Measurements from ENCODE around the gene ZNHIT2.
A peak's percentile ranks its signal among the peaks of the same experiment; 100 is the strongest.
"Not testable (repeated sequence)": the region's sequence is repeated elsewhere in the genome, so short reads cannot be mapped to it uniquely, and the experiment has no call there.

Gene ZNHIT2

DNA sequence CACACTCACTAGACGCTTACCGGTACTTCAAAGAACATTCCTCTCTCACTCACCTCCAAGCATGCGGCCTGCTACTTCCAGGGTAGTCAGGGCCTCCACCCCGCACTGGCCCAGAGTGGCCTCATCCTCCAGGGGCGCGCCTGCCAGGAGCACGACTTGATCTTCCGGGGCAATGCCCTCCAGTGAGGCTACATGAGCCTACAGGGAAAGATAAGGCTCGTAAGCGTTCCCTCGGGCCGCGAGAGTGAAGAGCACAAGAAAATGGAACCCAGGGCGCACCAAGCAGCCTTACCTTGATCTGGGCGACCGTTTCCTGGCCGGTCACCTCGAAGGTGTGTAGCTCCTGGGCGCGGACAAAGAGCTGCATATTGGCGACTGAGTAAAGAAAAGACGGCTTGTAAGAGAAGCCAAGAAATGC lies 4.0 kb upstream of the ZNHIT2 start:
- DNase-seq (ENCODE audit: low read depth in 2 of 2, low spot score in 1 of 2): no peak

DNA sequence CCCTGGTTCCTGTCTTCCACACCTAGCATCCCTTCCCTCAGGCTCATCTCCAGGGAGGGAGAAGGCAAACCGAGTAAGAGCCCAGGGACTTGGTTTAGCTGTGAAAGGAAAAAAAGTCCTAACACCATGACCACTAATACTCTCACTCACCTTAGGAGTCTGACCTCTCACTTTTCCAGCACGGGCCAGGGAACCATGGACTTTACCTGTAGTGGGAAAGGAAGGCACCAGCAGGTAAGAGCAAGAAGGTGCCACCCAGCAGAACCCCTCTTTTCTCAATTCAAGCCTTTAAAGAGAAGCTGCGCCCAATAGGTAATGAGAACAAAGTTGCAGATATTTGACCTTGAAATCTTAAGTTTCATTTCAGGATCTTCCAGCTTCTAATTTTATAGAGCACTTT lies 3.3 kb upstream of the ZNHIT2 start:
- DNase-seq (ENCODE audit: low read depth in 2 of 2, low spot score in 1 of 2): no peak

DNA sequence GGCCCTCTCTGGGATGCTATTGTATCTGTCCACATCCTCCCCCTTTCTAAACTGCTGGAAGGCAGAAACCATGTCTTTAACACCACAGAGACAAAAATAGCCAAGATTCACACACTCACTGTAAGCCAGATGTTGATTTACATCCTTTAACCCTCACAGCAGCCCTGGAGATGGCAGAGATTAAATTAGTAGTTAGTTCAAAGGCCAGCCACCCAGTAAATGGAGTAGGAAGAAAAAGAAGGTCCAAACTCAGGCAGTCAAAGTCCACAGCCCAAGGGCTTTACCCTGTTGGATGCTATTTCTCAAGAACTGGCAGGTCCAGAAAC lies 2.1 kb upstream of the ZNHIT2 start:
- DNase-seq (ENCODE audit: low read depth in 2 of 2, low spot score in 1 of 2): no peak

DNA sequence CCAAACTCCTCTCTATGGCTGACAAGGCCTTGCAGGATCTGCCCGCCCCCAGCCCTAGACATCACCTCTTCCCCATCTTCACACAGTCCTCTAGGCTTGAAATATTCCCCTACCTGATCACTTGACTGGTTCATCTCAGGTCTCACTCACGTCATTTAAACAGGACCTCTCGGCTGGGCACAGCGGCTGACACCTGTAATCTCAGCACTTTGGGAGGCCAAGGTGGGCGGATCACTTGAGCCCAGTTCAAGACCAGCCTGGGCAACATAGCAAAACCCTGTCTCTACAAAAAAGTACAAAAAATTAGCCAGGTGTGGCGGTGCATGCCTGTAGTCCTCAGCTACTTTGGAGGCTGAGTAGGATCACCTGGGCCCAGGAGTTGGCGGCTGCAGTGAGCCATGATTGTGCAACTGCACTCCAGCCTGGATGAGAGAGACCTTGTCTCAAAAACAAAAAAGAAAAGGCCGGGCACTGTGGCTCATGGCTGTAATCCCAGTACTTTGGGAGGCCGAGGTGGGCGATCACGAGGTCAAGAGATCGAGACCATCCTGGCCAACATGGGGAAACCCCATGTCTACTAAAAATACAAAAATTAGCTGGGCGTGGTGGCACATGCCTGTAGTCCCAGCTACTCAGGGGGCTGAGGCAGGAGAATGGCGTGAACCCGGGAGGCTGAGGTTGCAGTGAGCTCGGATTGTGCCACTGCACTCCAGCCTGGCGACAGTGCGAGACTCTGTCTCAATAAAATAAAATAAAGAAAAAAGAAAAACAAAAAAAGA lies 1.6 kb upstream of the ZNHIT2 start:
- DNase-seq (ENCODE audit: low read depth in 2 of 2, low spot score in 1 of 2): not testable (repeated sequence)

DNA sequence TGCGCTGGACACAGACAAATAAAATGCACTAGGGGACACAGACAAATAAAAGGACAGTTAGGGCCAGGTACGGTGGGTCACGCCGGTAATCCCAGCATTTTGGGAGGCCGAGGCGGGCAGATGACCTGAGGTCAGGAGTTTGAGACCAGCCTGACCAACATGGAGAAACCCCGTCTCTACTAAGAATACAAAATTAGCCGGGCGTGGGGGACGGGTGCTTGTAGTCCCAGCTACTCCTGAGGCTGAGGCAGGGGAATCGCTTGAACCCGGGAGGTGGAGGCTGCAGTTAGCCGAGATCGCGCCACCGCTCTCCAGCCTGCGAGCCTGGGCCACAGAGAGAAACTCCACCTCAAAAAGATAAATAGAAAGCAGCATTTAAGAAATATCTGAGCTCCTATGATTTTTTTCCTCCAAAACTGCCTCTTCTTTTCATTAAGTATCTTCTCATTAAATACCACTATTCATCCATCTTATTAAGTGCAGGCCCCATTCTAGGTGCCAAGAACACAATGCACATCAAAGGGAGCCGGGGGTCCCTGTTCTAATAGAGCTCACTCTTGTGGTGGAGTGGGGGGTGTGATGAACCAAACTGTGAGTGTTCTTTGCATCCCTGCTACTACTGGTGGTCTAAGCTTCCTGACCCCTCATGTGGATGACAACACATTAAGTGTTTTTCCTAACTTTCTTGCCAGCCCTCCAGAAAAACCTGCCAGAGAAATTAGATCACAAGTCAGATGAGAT lies 766 bp upstream of the ZNHIT2 start:
- no peak for DNase-seq (ENCODE audit: low read depth in 2 of 2, low spot score in 1 of 2)

DNA sequence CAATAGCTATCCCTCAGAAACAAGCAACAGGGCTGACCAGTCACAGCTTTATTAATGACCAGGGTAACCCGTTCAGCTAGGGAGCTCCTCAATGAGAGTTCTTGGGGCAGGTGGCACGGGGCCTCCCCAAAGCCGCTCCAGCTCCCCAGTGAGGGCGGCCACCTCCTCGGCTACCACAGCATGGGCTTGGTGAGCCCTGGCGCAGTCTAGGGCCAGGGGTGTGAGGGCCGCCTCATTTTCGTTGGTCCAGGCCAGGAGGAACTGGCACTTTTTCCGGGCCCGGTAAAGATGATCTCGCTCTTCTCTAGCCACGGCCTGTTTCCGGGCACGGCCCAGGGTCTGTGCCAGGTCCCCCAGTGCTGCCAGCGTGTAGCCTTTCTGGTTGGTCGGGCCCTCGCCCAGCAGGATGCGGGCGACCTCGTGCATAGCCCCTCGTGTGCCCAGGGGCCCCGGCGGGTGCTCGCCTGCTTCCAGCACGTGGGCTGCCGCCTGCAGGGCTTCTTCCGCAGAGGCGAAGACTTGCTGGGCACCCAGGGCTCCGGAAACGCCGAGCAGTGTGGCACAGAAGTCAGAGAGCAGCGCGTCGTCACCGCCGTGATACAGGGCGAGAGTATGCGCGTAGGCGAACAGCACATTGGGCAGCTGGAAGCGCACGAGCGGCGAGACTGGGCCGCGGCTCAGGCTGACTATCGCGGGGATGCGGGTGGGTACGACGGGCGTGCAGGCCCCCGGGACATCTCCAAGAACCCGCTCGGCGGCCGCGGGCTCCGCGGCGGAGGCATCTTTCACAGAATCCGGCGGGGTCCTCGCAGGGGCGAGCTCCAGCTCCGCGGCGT lies 913 bp downstream of the ZNHIT2 start:
- peak in 1 of 2 donors; percentile 48 for DNase-seq (ENCODE audit: low read depth in 2 of 2, low spot score in 1 of 2)

DNA sequence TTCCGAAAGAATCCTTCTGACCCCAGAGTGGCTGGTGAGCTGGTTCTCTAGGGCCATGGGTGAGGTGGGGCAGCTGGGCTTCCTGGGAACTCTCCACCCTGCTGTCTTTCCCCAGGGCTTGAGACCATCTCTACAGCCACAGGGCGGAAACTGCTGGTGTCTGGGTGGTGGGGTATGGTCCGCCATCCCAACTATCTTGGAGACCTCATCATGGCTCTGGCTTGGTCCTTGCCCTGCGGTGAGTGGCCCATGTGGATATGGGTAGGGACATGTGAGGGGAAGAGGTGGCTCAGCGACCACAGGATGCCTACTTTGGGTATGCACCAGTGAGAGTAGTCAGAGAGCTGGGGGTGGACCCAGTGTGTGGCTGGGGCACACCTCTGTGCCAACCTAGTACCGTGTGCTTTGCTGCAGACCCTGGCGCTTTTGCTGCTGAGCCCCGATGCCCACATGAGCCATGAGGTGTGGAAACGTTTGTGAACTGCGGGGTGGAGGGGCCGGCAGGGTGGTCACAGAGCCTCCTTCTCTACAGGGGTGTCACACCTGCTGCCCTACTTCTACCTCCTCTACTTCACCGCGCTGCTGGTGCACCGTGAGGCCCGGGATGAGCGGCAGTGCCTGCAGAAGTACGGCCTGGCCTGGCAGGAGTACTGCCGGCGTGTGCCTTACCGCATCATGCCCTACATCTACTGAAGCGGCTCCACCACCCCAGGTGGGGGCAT lies 2.0 kb downstream of the ZNHIT2 start:
- no peak for DNase-seq (ENCODE audit: low read depth in 2 of 2, low spot score in 1 of 2)

DNA sequence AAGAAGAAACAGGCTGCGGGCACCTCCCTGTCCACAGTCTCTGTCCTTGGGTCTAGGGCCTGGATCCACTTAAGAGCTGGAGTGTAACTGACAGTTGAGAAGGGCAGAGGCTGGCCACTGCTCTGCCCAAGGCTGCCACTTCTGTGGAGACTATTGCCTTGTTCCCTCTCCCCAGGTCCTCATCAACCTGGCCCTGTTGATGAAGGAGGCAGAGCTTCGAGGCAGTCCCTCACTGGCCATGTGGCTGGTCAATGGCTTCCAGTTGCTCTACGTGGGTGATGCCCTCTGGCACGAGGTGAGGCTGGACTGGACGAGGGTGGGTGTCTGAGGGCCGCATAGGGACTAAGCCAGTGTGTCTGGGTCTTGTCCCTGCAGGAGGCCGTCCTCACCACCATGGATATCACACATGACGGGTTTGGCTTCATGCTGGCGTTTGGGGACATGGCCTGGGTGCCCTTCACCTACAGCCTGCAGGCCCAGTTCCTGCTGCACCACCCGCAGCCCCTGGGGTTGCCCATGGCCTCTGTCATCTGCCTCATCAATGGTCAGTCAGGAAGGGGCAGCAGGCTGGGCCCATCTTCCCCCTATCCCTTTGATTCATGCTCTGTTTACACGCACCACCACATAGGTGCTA lies 2.8 kb downstream of the ZNHIT2 start:
- DNase-seq (ENCODE audit: low read depth in 2 of 2, low spot score in 1 of 2): no peak

DNA sequence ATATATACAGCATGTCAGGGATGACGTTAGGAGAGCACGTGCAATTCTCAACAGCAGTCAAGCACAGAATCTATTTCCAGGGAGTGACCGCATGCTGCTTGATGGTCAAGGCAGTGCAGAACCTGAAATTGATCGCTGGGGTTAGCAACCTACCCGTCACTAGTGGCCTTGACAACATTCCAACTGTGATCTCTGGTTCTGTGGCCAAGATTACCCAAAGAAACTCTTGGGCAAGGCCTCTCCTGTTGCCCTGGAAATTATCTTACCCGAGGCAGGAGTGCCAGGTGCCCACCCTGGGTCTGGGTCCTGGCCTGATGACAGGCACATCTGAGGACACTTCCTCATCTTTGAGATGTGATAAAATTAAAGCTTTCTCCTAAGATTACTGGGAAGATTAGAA lies 3.7 kb downstream of the ZNHIT2 start:
- no peak for DNase-seq (ENCODE audit: low read depth in 2 of 2, low spot score in 1 of 2)

DNA sequence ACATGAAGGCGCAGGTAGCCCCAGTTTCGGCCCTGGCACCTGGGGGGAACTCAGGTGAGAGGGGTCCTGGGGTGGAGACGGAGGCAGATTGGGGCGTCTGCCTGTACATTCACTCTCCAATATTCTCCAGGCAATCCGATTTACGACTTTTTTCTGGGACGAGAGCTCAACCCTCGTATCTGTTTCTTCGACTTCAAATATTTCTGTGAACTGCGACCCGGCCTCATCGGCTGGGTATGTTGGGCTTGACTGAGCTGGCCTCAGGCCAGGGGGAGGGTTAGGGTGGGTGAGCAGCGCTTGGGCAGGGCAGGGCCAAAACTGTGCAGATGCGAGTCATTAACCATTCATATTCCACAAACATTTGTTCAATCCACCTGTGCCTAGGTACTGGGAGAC lies 4.1 kb downstream of the ZNHIT2 start:
- DNase-seq (ENCODE audit: low read depth in 2 of 2, low spot score in 1 of 2): no peak

DNA sequence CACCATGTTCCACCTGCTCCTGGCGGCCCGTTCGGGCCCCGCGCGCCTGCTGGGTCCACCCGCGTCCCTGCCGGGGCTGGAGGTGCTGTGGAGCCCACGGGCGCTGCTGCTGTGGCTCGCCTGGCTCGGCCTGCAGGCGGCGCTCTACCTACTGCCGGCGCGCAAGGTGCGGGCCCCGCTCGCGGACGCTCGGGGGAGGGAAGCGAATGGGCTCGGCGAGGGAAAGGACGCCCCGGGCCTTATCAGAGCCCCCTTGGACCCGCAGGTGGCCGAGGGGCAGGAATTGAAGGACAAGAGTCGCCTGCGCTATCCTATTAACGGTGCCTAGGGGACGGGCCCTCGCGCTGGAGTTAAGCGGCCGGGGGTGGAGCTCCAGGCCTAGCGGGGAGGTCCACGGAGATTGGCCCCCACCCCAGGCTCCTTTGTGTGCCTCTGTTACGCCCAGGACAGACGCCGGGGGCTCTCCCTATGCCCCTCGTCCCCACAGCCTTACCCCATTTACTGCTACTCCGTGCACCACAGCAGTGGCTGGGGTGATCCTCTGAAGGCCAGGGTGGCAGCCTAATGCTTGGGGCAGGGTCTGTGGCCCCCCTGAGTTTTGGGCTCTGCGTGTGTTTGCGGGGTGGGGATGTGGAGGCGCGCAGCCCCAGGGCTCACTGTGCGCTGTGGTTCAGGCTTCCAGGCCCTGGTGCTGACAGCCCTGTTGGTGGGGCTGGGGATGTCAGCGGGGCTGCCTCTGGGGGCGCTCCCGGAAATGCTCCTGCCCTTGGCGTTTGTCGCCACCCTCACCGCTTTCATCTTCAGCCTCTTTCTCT lies 4.7 kb downstream of the ZNHIT2 start:
- DNase-seq (ENCODE audit: low read depth in 2 of 2, low spot score in 1 of 2): peak; percentile 48 to 50

DNA sequence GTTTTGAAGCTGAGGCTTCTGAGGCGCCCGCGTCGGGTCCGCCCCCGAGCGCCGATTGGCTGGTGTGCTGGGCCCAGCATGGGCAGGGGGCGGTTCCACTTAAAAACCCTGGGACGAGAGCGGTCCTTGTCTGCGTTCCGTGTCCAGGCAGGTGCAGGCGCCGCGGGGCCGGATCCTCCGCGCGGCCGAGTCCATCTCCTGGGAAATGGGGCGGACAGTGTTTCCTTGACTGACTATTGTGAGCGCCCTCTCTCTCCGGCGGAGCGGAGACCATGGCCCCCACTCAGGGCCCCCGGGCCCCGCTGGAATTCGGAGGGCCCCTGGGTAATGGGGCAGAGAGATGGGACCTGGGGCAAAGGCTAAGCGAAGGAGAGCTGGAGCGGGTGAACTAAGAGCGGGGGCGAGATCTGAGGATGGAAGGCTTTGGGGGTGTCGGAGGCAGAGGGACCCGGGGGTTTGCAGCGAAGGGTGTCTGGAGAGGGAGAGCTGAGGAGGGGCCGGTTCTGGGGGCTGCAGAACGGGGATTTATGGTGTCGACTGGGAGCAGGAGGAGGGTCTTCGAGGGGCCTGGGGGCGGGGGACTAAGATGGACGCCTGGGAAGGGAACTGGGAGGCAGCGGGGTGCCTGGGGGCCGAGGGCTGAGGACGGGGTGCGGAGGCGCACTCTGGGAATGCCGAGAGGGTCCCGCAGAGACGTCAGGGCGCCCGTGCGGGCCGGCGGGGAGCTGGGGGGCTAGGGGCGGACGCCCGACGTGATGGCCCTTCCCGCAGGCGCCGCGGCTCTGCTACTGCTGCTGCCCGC lies 5.6 kb downstream of the ZNHIT2 start, which contains the start of gene TM7SF2:
Gene TM7SF2 (plus strand): TSS at position 129 of the 802 bp plus-strand sequence. CDS start 144 bp downstream, at position 273.
- DNase-seq (ENCODE audit: low read depth in 2 of 2, low spot score in 1 of 2): peak; percentile 87 to 88

DNA sequence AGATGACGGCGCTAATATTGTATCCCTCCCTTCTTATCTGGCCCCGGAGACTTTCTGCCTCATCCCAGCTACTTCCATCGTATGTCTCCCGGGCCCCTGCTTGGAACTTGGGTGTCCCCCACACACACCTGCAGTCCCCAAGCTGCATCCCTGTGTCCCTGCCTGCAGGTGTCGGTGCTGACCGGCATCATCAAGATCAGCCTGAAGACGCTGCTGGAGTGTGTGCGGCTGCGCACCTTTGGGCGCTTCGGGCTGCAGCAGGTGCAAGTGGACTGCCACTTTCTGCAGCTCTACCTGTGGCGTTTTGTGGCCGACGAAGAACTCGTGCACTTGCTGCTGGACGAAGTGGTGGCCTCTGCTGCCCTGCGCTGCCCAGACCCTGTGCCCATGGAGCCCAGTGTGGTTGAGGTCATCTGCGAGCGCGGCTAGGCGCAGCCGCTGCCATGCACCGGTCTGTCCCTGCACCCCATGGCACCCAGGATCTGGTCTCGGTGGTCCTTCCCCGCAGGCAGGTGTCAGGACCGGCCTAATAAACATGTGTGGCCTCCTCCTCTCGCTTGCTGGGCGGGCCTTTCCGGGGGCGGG lies 6.2 kb downstream of the ZNHIT2 start:
- DNase-seq (ENCODE audit: low read depth in 2 of 2, low spot score in 1 of 2): no peak

DNA sequence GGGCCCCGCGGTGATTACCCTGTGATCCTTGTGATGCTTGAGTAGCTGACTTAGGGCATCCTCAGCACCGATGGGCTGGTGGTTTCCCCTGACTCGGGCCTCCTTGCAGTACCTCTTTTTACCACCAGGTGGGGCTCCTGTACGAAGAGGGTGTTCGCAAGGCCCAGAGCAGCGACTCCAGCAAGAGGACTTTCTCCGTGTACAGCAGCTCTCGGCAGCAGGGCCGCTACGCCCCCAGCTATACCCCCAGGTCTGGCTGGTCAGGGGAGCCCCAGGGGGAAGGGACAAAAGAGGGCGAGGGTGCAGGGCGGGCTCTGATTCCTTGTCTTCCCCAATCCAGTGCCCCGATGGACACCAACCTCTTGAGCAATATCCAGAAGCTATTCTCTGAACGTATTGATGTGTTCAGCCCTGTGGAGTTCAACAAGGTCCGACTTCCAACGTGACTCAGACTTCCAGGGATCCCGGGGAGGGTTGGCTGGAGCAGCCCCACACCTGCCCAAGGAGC lies 7.1 kb downstream of the ZNHIT2 start:
- peak; percentile 81 to 100 for DNase-seq (ENCODE audit: low read depth in 2 of 2, low spot score in 1 of 2)

DNA sequence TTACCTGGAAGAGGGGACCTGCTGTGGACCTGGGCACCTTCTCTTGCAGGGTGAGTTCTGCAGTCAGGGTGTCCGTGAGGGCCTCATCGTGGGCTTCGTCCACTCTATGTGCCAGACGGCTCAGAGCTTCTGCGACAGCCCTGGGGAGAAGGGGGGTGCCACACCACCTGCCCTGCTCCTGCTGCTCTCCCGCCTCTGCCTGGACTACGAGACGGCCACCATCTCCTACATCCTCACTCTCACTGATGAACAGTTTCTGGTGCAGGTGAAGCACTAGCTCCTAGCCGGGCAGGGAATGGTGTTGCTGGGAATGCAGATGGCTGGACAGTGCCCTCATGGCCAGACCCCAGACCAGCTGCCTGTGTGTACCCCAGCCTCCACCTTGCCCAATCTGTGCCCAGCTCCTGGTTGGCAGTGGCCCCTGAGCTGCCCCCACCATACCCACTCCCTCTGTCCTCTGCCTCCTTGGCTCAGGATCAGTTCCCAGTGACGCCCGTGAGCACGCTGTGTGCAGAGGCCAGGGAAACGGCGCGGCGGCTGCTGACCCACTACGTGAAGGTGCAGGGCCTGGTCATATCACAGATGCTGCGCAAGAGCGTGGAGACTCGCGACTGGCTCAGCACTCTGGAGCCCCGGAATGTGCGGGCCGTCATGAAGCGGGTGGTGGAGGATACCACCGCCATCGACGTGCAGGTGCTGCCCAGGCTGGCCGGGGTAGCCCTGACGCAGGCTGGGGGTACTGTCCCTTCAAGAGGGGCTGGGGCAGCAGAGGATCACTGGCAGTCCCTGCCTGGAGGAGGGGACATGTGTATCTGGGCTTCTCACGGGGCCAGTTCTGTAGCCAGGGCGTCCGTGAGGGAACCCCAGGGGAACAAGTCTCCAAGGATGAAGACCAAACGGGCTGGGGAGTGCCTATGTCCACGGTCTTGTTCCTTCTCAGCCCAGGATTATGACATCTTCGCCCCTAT lies 8.0 kb downstream of the ZNHIT2 start:
- DNase-seq (ENCODE audit: low read depth in 2 of 2, low spot score in 1 of 2): no peak

DNA sequence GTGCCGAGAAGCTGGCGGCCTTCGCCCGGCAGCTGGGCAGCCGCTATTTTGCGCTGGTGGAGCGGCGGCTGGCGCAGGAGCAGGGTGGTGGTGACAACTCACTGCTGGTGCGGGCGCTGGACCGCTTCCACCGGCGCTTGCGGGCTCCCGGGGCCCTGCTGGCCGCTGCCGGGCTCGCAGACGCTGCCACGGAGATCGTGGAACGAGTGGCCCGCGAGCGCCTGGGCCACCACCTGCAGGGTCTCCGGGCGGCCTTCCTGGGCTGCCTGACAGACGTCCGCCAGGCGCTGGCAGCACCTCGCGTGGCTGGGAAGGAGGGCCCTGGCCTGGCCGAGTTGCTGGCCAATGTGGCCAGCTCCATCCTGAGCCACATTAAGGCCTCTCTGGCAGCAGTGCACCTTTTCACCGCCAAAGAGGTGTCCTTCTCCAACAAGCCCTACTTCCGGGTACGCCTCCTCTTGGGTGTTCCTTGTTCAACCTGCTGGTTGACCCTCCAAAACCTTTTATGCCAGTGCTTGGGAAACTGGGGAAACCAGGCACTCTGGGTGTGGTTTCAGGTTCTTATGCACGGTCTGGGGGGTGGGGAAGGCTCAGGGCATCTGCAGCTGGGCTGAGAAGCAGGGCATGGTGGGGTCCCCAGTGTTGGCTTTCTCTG lies 8.9 kb downstream of the ZNHIT2 start:
- DNase-seq (ENCODE audit: low read depth in 2 of 2, low spot score in 1 of 2): no peak

Measured in stimulated activated CD8-positive, alpha-beta memory T cell treated with anti-CD3 and anti-CD28 coated beads, Interleukin-4, amount 100 ng/mL, for 4 hours (primary cell).